ENCODE measurements around the gene MAPKAP1.

DNA sequence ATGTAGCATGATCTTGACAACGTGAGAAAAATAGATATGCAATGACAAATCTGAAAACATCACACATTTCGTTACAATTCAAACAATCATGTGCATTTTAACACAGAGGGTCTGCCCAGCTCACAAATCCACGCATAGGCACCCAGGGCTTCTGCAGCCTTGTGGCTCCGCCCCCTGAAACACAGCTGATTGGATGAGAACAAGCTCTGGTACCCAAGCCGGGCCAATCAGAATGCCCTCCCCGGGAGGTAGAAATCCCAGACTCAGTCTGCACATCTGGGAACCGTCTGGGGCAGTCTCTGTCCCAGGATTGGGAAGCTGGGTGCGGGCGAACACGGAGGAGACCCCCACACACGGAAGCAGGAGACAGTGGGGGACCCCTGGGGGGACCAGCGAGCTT is 307.8 kb downstream of the MAPKAP1 start:
- TF ChIP-seq, protein P1, sequence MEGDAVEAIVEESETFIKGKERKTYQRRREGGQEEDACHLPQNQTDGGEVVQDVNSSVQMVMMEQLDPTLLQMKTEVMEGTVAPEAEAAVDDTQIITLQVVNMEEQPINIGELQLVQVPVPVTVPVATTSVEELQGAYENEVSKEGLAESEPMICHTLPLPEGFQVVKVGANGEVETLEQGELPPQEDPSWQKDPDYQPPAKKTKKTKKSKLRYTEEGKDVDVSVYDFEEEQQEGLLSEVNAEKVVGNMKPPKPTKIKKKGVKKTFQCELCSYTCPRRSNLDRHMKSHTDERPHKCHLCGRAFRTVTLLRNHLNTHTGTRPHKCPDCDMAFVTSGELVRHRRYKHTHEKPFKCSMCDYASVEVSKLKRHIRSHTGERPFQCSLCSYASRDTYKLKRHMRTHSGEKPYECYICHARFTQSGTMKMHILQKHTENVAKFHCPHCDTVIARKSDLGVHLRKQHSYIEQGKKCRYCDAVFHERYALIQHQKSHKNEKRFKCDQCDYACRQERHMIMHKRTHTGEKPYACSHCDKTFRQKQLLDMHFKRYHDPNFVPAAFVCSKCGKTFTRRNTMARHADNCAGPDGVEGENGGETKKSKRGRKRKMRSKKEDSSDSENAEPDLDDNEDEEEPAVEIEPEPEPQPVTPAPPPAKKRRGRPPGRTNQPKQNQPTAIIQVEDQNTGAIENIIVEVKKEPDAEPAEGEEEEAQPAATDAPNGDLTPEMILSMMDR (IDR thresholded peaks at IDR 0.05) = no peak
- no peak for TF ChIP-seq POLR2A (IDR thresholded peaks at IDR 0.05)
